Measurements from ENCODE around the gene KIRREL3. TPM values are rescaled to one million over a fixed set of nuclear protein-coding genes. Genes with fewer than 3 reads are reported as not detected.

Gene KIRREL3
- total and polyA plus RNA-seq, 2 donors (not counting 3 experiments of a cell fraction or from before 2014, with no cell fraction given), result not detected

DNA sequence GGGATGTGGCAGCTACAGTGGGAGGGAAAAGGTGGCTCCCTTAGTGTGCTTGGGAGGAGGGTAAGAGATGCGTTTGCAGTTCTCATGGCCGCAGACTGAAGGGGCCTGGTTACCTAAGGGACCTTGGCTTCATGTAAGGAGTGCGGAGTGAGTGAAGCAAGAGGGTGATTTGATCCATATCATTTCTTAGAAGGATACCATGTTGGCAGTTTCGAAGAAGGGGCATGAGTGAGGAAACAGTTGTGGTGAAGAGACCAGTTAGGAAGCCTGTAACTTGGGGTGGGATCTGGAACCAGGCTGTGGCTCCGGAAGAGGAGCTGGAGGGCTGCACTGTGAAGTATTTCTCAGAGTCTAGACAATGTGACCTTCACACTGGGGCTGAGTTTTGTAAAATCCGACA, 600.1 kb downstream of the KIRREL3 start:
- H3K36me3 ChIP-seq (ENCODE audit: control insufficient read depth in 2 of 2, extremely low read depth in 1 of 2, insufficient read depth in 2 of 2, low read length in 2 of 2), result no peaks in the 10 kb centered on the region
- ChIA-PET POLR2A (no interaction called here), CTCF (interaction anchor here (0.7 kb wide), 1 partner anchor 20 kb away, joined by 3 read pairs; no protein-coding TSS in a partner anchor)
- H3K9me3 ChIP-seq (replicated peaks; ENCODE audit: control insufficient read depth, insufficient read depth, low read length), result no peaks in the 10 kb centered on the region
- FAIRE-seq (no peak), DNase-seq (ENCODE audit: low read depth, low spot score) (no peak)
- intact Hi-C loops (cut with micrococcal nuclease) (no loop called here), dilution Hi-C loops (cut with MboI; ENCODE audit: extremely low pct_ligation_motif_present, low sequenced_read_pairs) (no loop called here)
- no TSS peak for BruUV-seq (replicated peaks)
- H3K4me3 ChIP-seq (replicated peaks in 1 of 3; ENCODE audit: insufficient read depth in 1 of 3, low read depth in 1 of 3, low read length in 3 of 3), result no peak overlapping the region
- TF ChIP-seq EZH2 (IDR thresholded peaks at IDR 0.05; ENCODE audit: borderline replicate concordance, low read depth, low read length, severe bottlenecking) (no peak), GATA2 (IDR thresholded peaks at IDR 0.05; ENCODE audit: insufficient read depth, insufficient read length, low read depth, low read length) (no peak), POLR2AphosphoS5 (IDR thresholded peaks at IDR 0.05; ENCODE audit: insufficient read depth, low read depth, low read length) (no peak), CTCF (IDR thresholded peaks at IDR 0.05; ENCODE audit: extremely low read depth in 1 of 2, insufficient read depth in 1 of 2, low read depth in 1 of 2, low read length in 2 of 2) (no peak), POLR2A (IDR thresholded peaks at IDR 0.05; ENCODE audit: low read depth, low read length) (no peak)
- no peak overlapping the region for H3K9ac ChIP-seq (replicated peaks; ENCODE audit: extremely low read depth, insufficient read depth, low read length)
- H2AFZ ChIP-seq (ENCODE audit: low read depth, low read length), result no peak overlapping the region
- H3K27me3 ChIP-seq (ENCODE audit: control insufficient read depth in 2 of 2, insufficient read depth in 2 of 2, low read length in 2 of 2), result no peaks in the 10 kb centered on the region
- no peaks in the 10 kb centered on the region for H4K20me1 ChIP-seq (replicated peaks; ENCODE audit: control insufficient read depth, extremely low read depth, insufficient read depth, low read length)
- H3K4me1 ChIP-seq (ENCODE audit: control insufficient read depth, extremely low read depth, insufficient read depth, low read length), result no peaks in the 10 kb centered on the region
- no peak overlapping the region for H3K4me2 ChIP-seq (ENCODE audit: insufficient read depth, low read length)
- no peak overlapping the region for H3K27ac ChIP-seq (ENCODE audit: insufficient read depth, low read depth, low read length)
- H3K9me1 ChIP-seq (replicated peaks; ENCODE audit: control insufficient read depth, extremely low read depth, insufficient read depth, low read length), result no peaks in the 10 kb centered on the region
- no peaks in the 10 kb centered on the region for H3K79me2 ChIP-seq (ENCODE audit: control insufficient read depth, insufficient read depth, low read length)

- H3K79me2 ChIP-seq (ENCODE audit: control insufficient read depth, insufficient read depth, low read length), result no peaks in the 10 kb centered on the region
- FAIRE-seq (no peak), DNase-seq (ENCODE audit: low read depth, low spot score) (no peak)
- no peaks in the 10 kb centered on the region for H3K36me3 ChIP-seq (ENCODE audit: control insufficient read depth in 2 of 2, extremely low read depth in 1 of 2, insufficient read depth in 2 of 2, low read length in 2 of 2)
- H3K27ac ChIP-seq (ENCODE audit: insufficient read depth, low read depth, low read length), result no peak overlapping the region
- no peaks in the 10 kb centered on the region for H3K9me1 ChIP-seq (replicated peaks; ENCODE audit: control insufficient read depth, extremely low read depth, insufficient read depth, low read length)
- H3K27me3 ChIP-seq (ENCODE audit: control insufficient read depth in 2 of 2, insufficient read depth in 2 of 2, low read length in 2 of 2), result no peaks in the 10 kb centered on the region
- H3K9me3 ChIP-seq (replicated peaks; ENCODE audit: control insufficient read depth, insufficient read depth, low read length), result no peaks in the 10 kb centered on the region
- no peak for TF ChIP-seq POLR2A (IDR thresholded peaks at IDR 0.05; ENCODE audit: low read depth, low read length)
- TF ChIP-seq CTCF (IDR thresholded peaks at IDR 0.05; ENCODE audit: extremely low read depth in 1 of 2, insufficient read depth in 1 of 2, low read depth in 1 of 2, low read length in 2 of 2), result no peak
- H3K9ac ChIP-seq (replicated peaks; ENCODE audit: extremely low read depth, insufficient read depth, low read length), result no peak overlapping the region
- dilution Hi-C loops (cut with MboI; ENCODE audit: extremely low pct_ligation_motif_present, low sequenced_read_pairs), result no loop called here
- H3K4me3 ChIP-seq (replicated peaks in 1 of 3; ENCODE audit: insufficient read depth in 1 of 3, low read depth in 1 of 3, low read length in 3 of 3), result no peak overlapping the region
- intact Hi-C loops (cut with micrococcal nuclease), result no loop called here
- CTCF ChIA-PET, result no interaction called here
- no TSS peak for BruUV-seq (replicated peaks)
- H3K4me1 ChIP-seq (ENCODE audit: control insufficient read depth, extremely low read depth, insufficient read depth, low read length), result no peaks in the 10 kb centered on the region
- H2AFZ ChIP-seq (ENCODE audit: low read depth, low read length), result no peak overlapping the region
- POLR2A ChIA-PET, result no interaction called here
- H4K20me1 ChIP-seq (replicated peaks; ENCODE audit: control insufficient read depth, extremely low read depth, insufficient read depth, low read length), result no peaks in the 10 kb centered on the region
- no peak overlapping the region for H3K4me2 ChIP-seq (ENCODE audit: insufficient read depth, low read length)
These were observed 600.6 kb downstream of the KIRREL3 start for GRCh38 chr11:126400019-126400418.

Measured in endothelial cell of umbilical vein (primary cell).